ENCODE data around the gene XRN1.
"Not testable (repeated sequence)": the region's sequence is repeated elsewhere in the genome, so short reads cannot be mapped to it uniquely, and the experiment has no call there.

Gene XRN1

DNA sequence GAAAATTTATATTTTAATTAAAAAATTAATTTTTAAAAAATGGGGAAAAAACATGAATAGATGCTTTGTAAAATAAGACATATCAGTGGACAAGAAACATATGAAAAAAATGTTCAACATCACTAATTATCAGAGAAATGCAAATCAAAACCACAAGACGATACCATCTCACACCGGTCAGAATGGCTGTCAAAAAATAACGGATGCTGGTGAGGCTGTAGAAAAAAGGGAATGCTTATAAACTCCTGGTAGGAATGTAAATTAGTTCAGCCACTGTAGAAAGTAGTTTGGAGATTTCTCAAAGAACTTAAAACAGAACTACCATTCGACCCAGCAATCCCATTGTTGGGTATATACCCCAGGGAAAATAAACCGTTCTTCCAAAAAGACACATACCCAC lies 93.8 kb downstream of the XRN1 start:
- no peak overlapping the region for H3K4me3 ChIP-seq (ENCODE audit: low read depth in 1 of 2, low read length in 2 of 2)
- no peaks in the 10 kb centered on the region for H3K9me3 ChIP-seq (ENCODE audit: control insufficient read depth in 1 of 2, low read length in 2 of 2)
- H3K27me3 ChIP-seq (ENCODE audit: control insufficient read depth in 1 of 2, insufficient read depth in 2 of 2, low read length in 2 of 2): no peaks in the 10 kb centered on the region
- H3K36me3 ChIP-seq (ENCODE audit: control insufficient read depth in 1 of 2, insufficient read depth in 2 of 2, low read length in 2 of 2): peaks cover 33 to 72% of the 10 kb centered on the region in 2 donors
- H3K9ac ChIP-seq (ENCODE audit: low read depth in 1 of 2, low read length in 2 of 2): no peak overlapping the region
- H3K27ac ChIP-seq (ENCODE audit: low read depth, low read length): no peak overlapping the region
- H3K4me1 ChIP-seq (ENCODE audit: control insufficient read depth in 1 of 2, insufficient read depth in 2 of 2, low read length in 2 of 2): no peaks in the 10 kb centered on the region

DNA sequence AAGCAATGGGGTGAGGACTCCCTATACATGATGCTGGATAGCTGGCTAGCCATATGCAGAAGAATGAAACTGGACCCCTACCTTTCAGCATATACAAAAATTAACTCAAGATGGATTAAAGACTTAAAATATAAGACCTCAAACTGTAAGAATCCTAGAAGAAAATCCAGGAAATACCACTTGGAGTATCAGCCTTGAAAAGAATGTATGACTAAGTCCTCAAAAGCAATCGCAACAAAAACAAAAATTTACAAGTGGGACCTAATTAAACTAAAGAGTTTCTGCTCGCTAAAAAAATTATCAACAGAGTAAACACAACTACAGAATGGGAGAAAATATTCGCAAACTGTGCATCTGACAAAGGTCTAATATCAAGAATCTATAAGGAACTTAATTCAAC lies 94.3 kb downstream of the XRN1 start:
- H3K36me3 ChIP-seq (ENCODE audit: control insufficient read depth in 1 of 2, insufficient read depth in 2 of 2, low read length in 2 of 2): peaks cover 29 to 74% of the 10 kb centered on the region in 2 donors
- no peak overlapping the region for H3K4me3 ChIP-seq (ENCODE audit: low read depth in 1 of 2, low read length in 2 of 2)
- no peaks in the 10 kb centered on the region for H3K27me3 ChIP-seq (ENCODE audit: control insufficient read depth in 1 of 2, insufficient read depth in 2 of 2, low read length in 2 of 2)
- no peaks in the 10 kb centered on the region for H3K4me1 ChIP-seq (ENCODE audit: control insufficient read depth in 1 of 2, insufficient read depth in 2 of 2, low read length in 2 of 2)
- H3K27ac ChIP-seq (ENCODE audit: low read depth, low read length): no peak overlapping the region
- no peaks in the 10 kb centered on the region for H3K9me3 ChIP-seq (ENCODE audit: control insufficient read depth in 1 of 2, low read length in 2 of 2)
- H3K9ac ChIP-seq (ENCODE audit: low read depth in 1 of 2, low read length in 2 of 2): no peak overlapping the region

DNA sequence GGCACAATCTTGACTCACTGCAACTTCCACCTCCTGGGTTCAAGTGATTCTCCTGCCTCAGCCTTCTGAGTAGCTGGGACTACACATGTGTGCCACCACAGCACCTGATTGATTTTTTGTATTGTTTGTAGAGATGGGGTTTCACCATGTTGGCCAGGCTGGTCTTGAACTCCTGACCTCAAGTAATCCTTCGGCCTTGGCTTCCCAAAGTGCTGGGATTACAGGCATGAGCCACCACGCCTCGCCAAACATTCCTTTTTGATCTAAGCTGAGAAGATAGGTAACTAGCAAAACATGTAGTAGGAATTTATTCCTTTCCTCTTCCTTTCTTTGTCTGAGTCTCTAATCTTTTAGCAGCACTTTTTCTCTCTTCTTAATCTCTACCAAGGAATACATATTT lies 95.1 kb downstream of the XRN1 start:
- H3K27ac ChIP-seq (ENCODE audit: low read depth, low read length); H3K27me3 ChIP-seq (ENCODE audit: control insufficient read depth in 1 of 2, insufficient read depth in 2 of 2, low read length in 2 of 2); H3K9me3 ChIP-seq (ENCODE audit: control insufficient read depth in 1 of 2, low read length in 2 of 2); H3K4me3 ChIP-seq (ENCODE audit: low read depth in 1 of 2, low read length in 2 of 2); H3K4me1 ChIP-seq (ENCODE audit: control insufficient read depth in 1 of 2, insufficient read depth in 2 of 2, low read length in 2 of 2); H3K9ac ChIP-seq (ENCODE audit: low read depth in 1 of 2, low read length in 2 of 2): not testable (repeated sequence)
- H3K36me3 ChIP-seq (ENCODE audit: control insufficient read depth in 1 of 2, insufficient read depth in 2 of 2, low read length in 2 of 2): peaks cover 32 to 74% of the 10 kb centered on the region in 2 donors

DNA sequence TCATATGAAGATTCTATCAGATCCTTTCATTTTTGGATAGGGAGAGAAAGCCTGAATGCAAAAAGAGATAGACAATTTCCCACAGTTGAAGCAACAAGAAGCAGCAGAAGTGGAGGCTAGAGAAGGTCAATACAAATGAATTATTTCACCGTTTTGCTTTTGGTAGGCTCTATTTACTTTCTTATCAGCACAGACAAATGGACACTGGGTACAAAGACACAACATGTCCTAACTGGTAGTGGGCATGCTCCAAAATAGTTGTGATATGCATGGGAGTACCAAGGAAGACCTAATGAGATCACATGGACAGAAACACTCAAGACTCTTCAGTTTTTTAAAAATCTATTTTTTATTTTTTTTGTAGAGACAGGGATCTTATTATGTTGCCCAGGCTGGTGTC lies 99.4 kb downstream of the XRN1 start:
- peaks cover 19 to 56% of the 10 kb centered on the region in 2 donors for H3K36me3 ChIP-seq (ENCODE audit: control insufficient read depth in 1 of 2, insufficient read depth in 2 of 2, low read length in 2 of 2)

GRCh38 chr3:142337994-142338393 lies 109.8 kb downstream of the XRN1 start:
- H3K4me1 ChIP-seq (ENCODE audit: control insufficient read depth in 1 of 2, insufficient read depth in 2 of 2, low read length in 2 of 2): no peaks in the 10 kb centered on the region
- H3K9me3 ChIP-seq (ENCODE audit: control insufficient read depth in 1 of 2, low read length in 2 of 2): no peaks in the 10 kb centered on the region
- no peak overlapping the region for H3K27ac ChIP-seq (ENCODE audit: low read depth, low read length)
- H3K9ac ChIP-seq (ENCODE audit: low read depth in 1 of 2, low read length in 2 of 2): no peak overlapping the region
- H3K27me3 ChIP-seq (ENCODE audit: control insufficient read depth in 1 of 2, insufficient read depth in 2 of 2, low read length in 2 of 2): no peaks in the 10 kb centered on the region
- peaks cover 16 to 46% of the 10 kb centered on the region in 2 donors for H3K36me3 ChIP-seq (ENCODE audit: control insufficient read depth in 1 of 2, insufficient read depth in 2 of 2, low read length in 2 of 2)
- no peak overlapping the region for H3K4me3 ChIP-seq (ENCODE audit: low read depth in 1 of 2, low read length in 2 of 2)

More for the DNA sequence above, 99.4 kb downstream of the XRN1 start:
- Histone ChIP-seq H3K27me3 (ENCODE audit: control insufficient read depth in 1 of 2, insufficient read depth in 2 of 2, low read length in 2 of 2) (no peaks in the 10 kb centered on the region), H3K4me1 (ENCODE audit: control insufficient read depth in 1 of 2, insufficient read depth in 2 of 2, low read length in 2 of 2) (no peaks in the 10 kb centered on the region), H3K27ac (ENCODE audit: low read depth, low read length) (no peak overlapping the region), H3K9ac (ENCODE audit: low read depth in 1 of 2, low read length in 2 of 2) (no peak overlapping the region), H3K9me3 (ENCODE audit: control insufficient read depth in 1 of 2, low read length in 2 of 2) (no peaks in the 10 kb centered on the region), H3K4me3 (ENCODE audit: low read depth in 1 of 2, low read length in 2 of 2) (no peak overlapping the region)

GRCh38 chr3:142332390-142332789 lies 115.4 kb downstream of the XRN1 start:
- no peak overlapping the region for H3K4me3 ChIP-seq (ENCODE audit: low read depth in 1 of 2, low read length in 2 of 2)
- no peaks in the 10 kb centered on the region for H3K27me3 ChIP-seq (ENCODE audit: control insufficient read depth in 1 of 2, insufficient read depth in 2 of 2, low read length in 2 of 2)
- H3K36me3 ChIP-seq (ENCODE audit: control insufficient read depth in 1 of 2, insufficient read depth in 2 of 2, low read length in 2 of 2): peaks cover 26 to 55% of the 10 kb centered on the region in 2 donors
- H3K9ac ChIP-seq (ENCODE audit: low read depth in 1 of 2, low read length in 2 of 2): no peak overlapping the region
- H3K9me3 ChIP-seq (ENCODE audit: control insufficient read depth in 1 of 2, low read length in 2 of 2): no peaks in the 10 kb centered on the region
- no peaks in the 10 kb centered on the region for H3K4me1 ChIP-seq (ENCODE audit: control insufficient read depth in 1 of 2, insufficient read depth in 2 of 2, low read length in 2 of 2)
- H3K27ac ChIP-seq (ENCODE audit: low read depth, low read length): no peak overlapping the region

GRCh38 chr3:142324275-142324953 lies 123.4 kb downstream of the XRN1 start:
- not testable (repeated sequence) for H3K27me3 ChIP-seq (ENCODE audit: control insufficient read depth in 1 of 2, insufficient read depth in 2 of 2, low read length in 2 of 2); H3K27ac ChIP-seq (ENCODE audit: low read depth, low read length); H3K4me1 ChIP-seq (ENCODE audit: control insufficient read depth in 1 of 2, insufficient read depth in 2 of 2, low read length in 2 of 2); H3K9ac ChIP-seq (ENCODE audit: low read depth in 1 of 2, low read length in 2 of 2); H3K9me3 ChIP-seq (ENCODE audit: control insufficient read depth in 1 of 2, low read length in 2 of 2); H3K4me3 ChIP-seq (ENCODE audit: low read depth in 1 of 2, low read length in 2 of 2)
- H3K36me3 ChIP-seq (ENCODE audit: control insufficient read depth in 1 of 2, insufficient read depth in 2 of 2, low read length in 2 of 2): peaks cover 9 to 18% of the 10 kb centered on the region in 2 donors

DNA sequence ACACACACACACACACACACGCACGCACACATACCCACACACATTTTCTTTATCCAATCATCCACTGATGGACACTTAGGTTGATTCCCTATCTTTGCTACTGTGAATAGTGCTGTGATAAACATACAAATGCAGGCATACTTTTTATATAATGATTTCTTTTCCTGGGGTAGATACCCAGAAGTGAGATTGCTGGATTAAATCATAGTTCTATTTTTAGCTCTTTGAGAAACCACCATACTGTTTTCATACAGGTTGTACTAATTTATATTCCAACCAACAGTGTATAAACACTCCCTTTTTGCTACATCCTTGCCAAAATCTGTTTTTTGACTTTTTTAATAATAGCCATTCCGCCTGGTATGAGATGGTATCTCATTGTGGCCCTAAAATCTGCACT lies 127.9 kb downstream of the XRN1 start:
- no peak overlapping the region for H3K27ac ChIP-seq (ENCODE audit: low read depth, low read length)
- no peaks in the 10 kb centered on the region for H3K27me3 ChIP-seq (ENCODE audit: control insufficient read depth in 1 of 2, insufficient read depth in 2 of 2, low read length in 2 of 2)
- H3K9me3 ChIP-seq (ENCODE audit: control insufficient read depth in 1 of 2, low read length in 2 of 2): peaks cover 0 to 1% of the 10 kb centered on the region in 2 donors
- no peak overlapping the region for H3K4me3 ChIP-seq (ENCODE audit: low read depth in 1 of 2, low read length in 2 of 2)
- H3K36me3 ChIP-seq (ENCODE audit: control insufficient read depth in 1 of 2, insufficient read depth in 2 of 2, low read length in 2 of 2): peaks cover 4 to 17% of the 10 kb centered on the region in 2 donors
- no peak overlapping the region for H3K9ac ChIP-seq (ENCODE audit: low read depth in 1 of 2, low read length in 2 of 2)
- H3K4me1 ChIP-seq (ENCODE audit: control insufficient read depth in 1 of 2, insufficient read depth in 2 of 2, low read length in 2 of 2): no peaks in the 10 kb centered on the region

- no peak overlapping the region for H3K9ac ChIP-seq (ENCODE audit: low read depth in 1 of 2, low read length in 2 of 2)
- no peaks in the 10 kb centered on the region for H3K27me3 ChIP-seq (ENCODE audit: control insufficient read depth in 1 of 2, insufficient read depth in 2 of 2, low read length in 2 of 2)
- H3K36me3 ChIP-seq (ENCODE audit: control insufficient read depth in 1 of 2, insufficient read depth in 2 of 2, low read length in 2 of 2): peaks cover 4 to 17% of the 10 kb centered on the region in 2 donors
- no peaks in the 10 kb centered on the region for H3K9me3 ChIP-seq (ENCODE audit: control insufficient read depth in 1 of 2, low read length in 2 of 2)
- H3K27ac ChIP-seq (ENCODE audit: low read depth, low read length): no peak overlapping the region
- no peak overlapping the region for H3K4me3 ChIP-seq (ENCODE audit: low read depth in 1 of 2, low read length in 2 of 2)
- H3K4me1 ChIP-seq (ENCODE audit: control insufficient read depth in 1 of 2, insufficient read depth in 2 of 2, low read length in 2 of 2): no peaks in the 10 kb centered on the region
Measured at GRCh38 chr3:142319094-142319493, 128.7 kb downstream of the XRN1 start.

- no peaks in the 10 kb centered on the region for H3K27me3 ChIP-seq (ENCODE audit: control insufficient read depth in 1 of 2, insufficient read depth in 2 of 2, low read length in 2 of 2)
- H3K27ac ChIP-seq (ENCODE audit: low read depth, low read length): no peak overlapping the region
- peaks cover 4 to 22% of the 10 kb centered on the region in 2 donors for H3K36me3 ChIP-seq (ENCODE audit: control insufficient read depth in 1 of 2, insufficient read depth in 2 of 2, low read length in 2 of 2)
- H3K9ac ChIP-seq (ENCODE audit: low read depth in 1 of 2, low read length in 2 of 2): no peak overlapping the region
- H3K4me1 ChIP-seq (ENCODE audit: control insufficient read depth in 1 of 2, insufficient read depth in 2 of 2, low read length in 2 of 2): no peaks in the 10 kb centered on the region
- H3K4me3 ChIP-seq (ENCODE audit: low read depth in 1 of 2, low read length in 2 of 2): no peak overlapping the region
- no peaks in the 10 kb centered on the region for H3K9me3 ChIP-seq (ENCODE audit: control insufficient read depth in 1 of 2, low read length in 2 of 2)
Measured at GRCh38 chr3:142318331-142318730, 129.5 kb downstream of the XRN1 start.
